Endothelial cell of hepatic sinusoid (primary cell): ENCODE measurements around the gene A4GNT.

Experiments
- in situ Hi-C: cut with HindIII; loops from 2 replicates; pipeline ENCODE4 v1.10.0; 2017; ENCODE audit warnings: low sequenced_read_pairs

The A4GNT gene

GRCh38 chr3:138081371-138082084 is 50.7 kb downstream of the A4GNT start:
- in situ Hi-C loops: no loop called here

GRCh38 chr3:138079901-138080300 is 52.3 kb downstream of the A4GNT start:
- in situ Hi-C loops: no loop called here

GRCh38 chr3:138078901-138079344 is 53.3 kb downstream of the A4GNT start:
- in situ Hi-C loops: no loop called here

GRCh38 chr3:138078096-138078495 is 54.1 kb downstream of the A4GNT start:
- in situ Hi-C loops: no loop called here
